Measurements from ENCODE around the gene PEX6.
"Not testable (repeated sequence)": the region's sequence is repeated elsewhere in the genome, so short reads cannot be mapped to it uniquely, and the experiment has no call there.

The PEX6 gene

DNA sequence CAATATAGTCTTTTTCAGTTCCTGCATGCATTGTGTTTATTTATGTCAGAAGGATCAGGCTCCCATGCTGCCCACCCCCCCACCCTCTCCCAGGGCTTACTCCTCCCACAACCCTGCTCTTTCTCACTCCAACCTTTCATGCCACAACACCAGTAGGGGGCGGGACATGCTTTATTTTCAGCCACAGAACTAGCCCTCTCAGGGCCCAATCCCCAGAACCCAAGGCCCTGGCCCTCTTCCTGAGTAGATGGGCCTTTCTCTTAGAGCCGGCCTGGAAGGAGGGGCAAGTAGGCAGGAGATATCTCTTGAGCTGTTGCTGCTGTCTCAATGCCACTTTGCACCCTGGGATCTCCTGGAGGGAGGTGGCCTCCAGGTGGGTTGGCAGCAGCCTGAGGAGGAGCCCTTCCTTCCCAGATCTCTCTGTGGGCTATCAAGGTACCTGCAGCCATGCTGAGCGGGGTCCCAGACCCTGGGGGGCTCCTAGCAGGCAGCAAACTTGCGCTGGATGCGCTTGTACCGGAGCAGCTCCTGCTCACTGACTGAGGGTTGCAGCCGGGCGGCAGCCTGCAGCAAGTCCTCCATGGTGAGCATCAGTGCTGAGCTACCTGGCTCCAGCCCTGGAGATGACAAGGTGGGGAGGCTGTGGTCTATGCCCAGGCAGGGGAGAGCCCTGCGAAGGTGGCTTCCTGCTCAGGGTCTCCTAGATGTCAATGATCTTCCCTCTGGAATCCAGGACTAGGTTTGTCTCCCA is 15.0 kb downstream of the PEX6 start:
- DNase-seq = no peak

DNA sequence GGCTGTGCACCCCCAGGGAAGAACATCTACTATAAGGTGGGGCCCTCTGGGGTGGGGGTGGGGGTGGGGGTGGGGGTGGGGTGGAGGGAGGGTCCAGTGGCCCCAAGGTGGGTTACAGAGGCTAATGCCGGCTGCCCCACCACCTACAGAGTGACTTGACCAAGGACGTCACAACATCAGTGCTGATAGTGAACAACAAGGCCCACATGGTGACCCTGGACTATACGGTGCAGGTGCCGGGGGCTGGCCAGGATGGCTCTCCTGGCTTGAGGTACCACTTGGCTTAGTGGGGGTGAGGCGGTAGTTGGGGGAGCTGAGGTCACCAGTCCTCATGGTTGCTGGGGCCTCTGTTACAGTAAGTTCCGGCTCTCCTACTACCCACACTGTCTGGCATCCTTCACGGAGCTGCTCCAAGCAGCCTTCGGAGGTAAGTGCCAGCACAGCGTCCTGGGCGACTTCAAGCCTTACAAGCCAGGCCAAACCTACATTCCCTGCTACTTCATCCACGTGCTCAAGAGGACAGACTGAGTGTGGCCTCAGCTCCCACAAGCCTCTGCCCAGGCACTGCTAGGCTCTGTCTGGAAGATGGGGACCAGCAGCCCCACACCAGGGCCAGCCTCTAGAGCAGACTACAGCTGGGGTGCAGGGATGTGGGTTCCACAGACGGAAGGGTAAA is 15.7 kb downstream of the PEX6 start:
- no peak for DNase-seq

DNA sequence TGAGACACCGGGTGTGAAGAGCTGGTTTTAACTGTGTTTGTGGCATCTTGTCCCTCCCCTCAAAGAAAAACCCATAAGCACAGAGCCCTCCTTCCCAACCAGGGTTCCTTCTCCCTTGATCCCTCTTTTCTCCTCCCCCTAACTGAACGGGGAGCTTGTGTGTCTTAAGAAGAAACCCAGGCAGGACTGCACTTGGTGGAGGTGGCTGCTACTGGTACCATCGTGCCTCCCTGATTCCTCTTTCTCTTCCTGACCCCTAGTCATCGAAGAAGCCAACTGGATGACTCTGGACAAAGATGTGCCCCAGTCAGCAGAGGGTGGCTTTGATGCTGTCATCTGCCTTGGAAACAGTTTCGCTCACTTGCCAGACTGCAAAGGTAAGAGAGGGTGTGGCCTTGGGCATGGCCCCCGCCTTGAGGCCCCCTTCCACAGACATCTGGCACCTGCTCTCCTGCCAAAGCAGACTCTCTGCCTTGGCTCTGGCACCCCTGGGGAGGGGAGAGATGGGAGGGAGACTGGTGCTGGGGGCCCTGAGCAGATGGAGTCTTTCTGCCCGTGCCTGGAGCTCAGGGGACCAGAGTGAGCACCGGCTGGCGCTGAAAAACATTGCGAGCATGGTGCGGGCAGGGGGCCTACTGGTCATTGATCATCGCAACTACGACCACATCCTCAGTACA is 16.3 kb downstream of the PEX6 start:
- no peak for DNase-seq

DNA sequence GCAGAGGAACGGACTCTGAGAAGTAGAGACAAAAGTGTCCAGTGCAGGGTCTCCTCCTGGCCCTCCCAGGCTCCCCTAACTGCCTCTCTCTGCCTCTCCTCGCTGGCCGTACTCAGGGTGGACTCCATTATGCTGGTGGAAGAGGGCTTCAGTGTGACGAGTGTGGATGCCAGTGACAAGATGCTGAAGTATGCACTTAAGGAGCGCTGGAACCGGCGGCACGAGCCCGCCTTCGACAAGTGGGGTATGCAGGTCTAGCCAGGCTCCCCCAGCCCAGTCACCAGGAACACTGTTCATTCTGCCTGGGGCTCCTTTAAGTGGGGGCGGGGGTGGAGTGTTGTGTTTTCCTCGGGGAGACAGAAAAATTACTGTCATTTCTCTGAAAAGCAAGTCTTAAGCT is 16.9 kb downstream of the PEX6 start:
- DNase-seq = no peak

DNA sequence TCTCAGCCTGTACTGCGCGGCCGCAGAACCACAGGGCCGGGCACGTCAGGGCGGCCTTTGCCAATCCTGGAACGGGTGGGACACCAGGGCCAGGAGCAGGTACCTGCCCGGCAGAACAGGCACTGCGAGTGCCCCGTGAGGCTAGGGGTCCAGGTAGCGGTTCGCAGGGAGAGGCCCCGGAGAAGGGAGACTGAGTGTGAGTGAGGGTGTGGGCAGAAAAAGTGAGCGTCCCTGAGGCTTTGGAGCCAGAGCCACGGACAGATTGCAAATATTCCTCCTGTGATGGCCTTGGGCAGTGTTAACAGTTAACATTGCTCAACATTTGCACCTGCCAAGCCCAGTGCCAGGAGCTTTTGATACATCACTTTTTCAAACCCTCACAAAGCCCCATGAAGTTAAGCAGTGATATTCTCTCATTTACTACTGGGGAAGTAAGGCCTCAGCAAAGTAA is 17.9 kb downstream of the PEX6 start:
- DNase-seq = no peak

DNA sequence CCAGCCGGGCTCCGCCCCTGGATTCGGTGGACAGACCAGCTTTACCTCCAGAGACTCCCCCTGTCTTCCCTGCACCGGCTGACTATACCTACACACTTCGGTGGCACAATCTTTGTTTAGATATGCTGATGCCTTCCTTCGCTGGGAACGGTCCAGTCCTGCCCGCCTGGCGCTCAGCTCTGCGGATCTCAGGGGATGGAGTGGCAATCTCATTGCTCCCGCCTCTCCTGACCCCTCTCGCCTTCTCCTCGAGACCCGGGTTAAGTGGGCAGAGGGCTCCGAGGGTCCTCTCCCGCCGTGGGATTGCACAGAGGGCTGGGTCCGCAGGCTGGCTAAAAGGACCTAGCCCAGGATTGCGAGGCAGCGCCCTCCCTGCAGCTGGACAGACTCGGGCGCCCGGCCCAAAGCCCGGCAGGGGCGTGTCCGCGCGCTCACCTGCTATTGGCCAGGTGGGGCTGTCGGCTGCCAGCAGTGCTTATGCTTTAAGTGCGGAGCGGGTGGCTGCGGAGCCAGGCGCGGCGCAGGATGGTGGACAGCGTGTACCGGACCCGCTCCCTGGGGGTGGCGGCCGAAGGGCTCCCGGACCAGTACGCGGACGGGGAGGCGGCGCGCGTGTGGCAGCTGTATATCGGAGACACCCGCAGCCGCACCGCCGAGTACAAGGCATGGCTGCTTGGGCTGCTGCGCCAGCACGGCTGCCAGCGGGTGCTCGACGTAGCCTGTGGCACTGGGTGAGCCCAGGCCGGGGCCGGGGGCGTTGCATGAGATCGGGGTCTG is 18.6 kb downstream of the PEX6 start, which contains the start of gene GNMT:
TSS of gene GNMT (plus strand) at position 512 of the 777 bp plus-strand sequence. CDS start at position 526, 14 bp downstream.
- peak; percentile 44 for DNase-seq

DNA sequence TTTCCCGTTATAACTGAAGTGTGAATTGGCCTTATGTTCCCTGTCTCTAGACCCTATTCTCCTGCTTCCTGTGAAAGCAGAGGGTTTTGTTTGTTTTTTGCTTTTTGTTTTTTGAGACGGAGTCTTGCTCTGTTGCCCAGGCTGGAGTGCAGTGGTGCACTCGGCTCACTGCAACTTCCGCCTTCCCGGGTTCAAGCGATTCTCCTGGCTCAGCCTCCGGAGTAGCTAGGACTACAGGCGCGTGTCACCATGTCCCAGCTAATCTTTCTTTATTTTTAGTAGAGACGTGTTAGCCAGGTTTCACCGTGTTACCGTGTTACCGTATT is 19.1 kb downstream of the PEX6 start:
- DNase-seq = no peak

DNA sequence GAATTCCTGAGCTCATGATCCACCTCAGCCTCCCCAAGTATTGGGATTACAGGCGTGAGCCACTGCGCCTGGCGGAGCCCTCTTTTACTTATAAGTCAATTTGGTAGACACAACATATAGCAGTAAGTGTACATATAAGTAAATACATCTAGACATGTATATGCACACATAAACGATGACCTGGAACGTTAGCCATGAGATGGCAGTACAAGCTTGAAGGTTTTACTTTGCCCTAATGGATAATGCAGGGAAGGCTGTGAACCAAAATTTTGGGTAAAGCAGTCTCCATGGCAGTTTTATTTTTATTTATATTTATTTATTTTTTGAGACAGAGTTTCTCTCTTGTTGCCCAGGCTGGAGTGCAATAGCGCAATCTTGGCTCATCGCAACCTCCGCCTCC is 20.9 kb downstream of the PEX6 start:
- no peak for DNase-seq

DNA sequence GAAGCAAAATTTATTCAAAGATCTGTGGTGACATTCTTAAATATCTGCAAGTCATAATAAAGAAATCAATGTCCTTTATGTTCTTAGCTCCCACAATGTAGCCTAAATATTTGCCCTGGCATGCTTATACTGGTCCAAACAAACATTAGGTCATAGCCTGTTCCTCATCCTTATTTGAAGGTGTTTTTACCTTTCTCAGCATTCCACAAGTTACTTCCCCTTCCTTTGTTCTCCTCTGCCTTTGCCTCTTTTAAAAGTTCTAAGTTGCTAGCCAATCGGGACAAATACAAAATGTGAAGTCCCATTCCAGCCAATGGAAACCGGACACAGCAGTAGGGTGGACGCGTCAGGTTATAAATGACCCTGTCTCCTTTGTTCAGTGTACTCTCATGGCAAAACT is 24.6 kb downstream of the PEX6 start:
- not testable (repeated sequence) for DNase-seq

DNA sequence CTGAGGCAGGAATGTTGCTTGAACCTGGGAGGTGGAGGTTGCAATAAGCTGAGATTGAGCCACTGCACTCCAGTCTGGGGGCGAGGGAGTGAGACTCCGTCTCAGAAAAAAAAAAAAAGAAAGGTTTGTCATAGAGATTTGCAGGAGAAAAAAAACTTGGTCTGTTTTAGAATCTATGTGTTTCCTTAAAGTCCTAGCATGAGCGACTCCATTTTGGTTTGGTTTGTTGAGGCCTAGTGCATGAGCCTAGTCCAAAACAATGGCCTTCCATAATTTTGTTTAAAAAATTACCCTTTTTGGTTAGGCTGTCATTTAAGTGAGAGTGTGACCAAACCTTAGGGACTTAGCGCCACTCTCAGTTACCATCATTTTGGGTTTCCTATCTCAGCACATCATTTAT is 26.6 kb downstream of the PEX6 start:
- no peak for DNase-seq

DNA sequence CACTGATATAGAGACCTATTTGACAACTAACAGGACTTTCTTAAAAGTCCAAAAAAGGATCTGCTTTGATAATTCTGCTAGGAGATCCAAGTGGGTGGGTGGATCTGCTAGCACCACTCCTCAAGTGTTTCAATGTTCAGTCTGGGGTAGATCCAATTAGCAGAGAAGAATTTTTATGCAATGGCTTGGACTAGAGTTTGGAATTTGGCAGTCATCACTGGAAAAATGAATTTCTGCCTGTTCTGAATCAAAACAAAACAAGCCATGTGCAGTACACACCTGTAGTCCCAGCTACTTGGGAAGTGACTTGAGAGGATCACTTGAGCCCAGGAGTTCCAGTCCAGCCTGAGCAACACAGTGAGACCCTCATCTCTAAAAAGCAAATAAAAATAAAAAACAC is 31.0 kb downstream of the PEX6 start:
- DNase-seq = no peak

DNA sequence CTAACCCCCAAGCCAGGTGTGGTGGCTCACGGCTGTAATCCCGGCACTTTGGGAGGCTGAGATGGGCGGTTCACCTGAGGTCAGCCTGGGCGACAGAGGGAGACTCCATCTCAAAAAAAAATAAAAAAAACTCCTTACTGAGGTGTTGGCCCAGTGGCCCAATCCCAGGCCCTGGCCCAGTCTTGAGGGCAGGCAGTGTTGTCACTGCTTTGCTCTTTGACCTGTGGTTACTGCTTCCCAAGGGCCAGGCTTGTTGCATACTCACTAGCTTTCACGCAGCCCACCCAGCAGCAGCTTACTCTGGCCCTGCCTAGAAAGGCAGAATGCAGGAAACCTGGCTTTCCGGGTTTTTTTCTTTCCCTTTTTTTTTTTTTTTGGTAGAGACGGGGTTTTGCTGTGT is 36.5 kb downstream of the PEX6 start:
- DNase-seq = no peak

DNA sequence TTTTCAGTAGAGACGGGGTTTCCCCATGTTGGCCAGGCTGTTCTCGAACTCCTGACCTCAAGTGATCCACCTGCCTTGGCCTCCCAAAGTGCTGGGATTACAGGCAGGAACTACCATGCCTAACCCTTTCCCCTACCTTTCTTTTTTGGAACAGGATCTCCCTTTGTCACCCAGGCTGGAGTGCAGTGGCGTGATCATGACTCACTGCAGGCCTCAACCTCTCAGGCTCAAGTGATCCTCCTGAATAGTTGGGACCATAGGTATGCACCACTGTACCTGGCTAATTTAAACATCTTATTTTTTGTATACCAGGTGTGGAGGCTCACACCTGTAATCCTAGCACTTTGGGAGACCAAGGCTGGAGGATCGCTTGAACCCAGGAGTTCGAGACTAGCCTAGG is 37.6 kb downstream of the PEX6 start:
- DNase-seq = not testable (repeated sequence)

DNA sequence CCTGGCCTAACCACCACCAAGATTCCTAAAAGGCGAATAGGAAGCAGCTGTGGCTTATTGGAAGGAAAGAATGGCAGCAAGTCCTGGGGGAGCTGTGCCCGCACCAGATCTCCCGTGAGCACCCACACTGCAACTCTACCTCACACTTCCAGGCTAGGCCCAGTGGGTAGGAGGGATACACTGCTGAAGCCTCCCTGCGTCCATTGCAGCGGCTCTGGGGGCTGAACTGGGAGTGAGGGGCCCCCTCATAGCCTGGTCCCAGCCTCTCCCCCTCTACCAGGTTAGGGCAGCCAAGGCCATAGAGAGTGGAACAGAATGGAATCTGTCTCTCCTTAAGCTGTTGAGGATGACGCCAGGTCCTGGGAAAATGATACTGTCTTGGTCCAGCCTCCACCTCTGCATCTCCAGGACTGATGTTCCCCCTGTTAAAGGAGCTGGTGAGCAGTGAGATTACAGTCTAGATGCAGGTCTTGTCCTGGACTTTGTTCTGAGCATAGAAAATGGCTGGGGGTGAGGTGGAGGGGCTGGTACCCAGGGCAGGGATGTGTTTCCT is 38.4 kb downstream of the PEX6 start:
- no peak for DNase-seq

DNA sequence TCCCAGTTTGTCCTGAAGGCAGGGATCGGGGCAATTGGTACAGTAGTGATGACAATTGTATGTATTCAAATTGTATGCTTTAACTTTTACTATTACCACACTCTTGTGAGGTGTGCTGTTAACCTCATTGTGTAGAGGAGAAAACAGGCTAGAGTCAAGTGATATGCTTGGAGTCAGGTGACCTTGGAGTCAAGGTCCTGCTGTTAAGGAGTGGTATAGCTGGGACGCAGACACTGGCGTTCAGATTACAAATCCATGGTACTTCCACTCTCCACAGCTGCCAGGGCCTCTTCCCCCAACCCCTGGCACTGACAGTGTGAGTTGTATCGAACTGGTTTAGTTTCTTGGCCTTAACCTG is 39.2 kb downstream of the PEX6 start:
- no peak for DNase-seq

DNA sequence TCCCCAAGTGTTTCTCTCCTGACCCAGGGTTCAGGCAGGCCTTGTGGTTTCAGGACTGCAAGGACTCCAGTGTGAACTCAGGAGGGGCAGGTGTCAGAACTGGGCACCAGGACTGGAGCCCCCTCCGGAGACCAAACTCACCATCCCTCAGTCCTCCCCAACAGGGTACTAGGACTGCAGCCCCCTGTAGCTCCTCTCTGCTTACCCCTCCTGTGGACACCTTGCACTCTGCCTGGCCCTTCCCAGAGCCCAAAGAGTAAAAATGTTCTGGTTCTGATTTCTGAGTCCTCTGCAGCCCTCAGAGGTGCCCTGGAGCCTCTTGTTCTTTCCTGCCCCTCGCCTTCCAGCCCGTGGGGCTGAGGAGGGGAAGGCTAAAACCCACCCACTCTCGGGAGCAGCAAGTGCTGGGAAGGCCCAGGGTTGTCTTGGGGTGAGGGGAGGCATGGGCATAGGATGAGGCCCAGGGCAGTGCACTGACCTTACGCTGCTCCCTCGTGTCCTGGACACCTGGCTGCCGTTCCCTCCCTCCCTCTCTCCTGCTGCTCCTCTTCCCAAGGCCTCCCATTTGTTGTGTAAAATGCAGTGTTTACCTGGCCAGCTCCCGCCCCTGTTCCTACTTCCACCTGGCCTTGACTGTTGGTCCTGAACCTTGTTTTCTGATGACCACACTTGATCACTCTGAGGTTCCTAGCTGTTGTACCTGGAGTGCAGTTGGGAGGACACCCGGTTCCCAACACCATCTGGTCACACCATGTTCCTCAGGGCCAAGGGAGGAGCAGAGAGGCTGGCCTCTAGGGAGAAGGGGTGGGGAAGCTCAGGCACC is 39.8 kb downstream of the PEX6 start:
- DNase-seq = no peak

DNA sequence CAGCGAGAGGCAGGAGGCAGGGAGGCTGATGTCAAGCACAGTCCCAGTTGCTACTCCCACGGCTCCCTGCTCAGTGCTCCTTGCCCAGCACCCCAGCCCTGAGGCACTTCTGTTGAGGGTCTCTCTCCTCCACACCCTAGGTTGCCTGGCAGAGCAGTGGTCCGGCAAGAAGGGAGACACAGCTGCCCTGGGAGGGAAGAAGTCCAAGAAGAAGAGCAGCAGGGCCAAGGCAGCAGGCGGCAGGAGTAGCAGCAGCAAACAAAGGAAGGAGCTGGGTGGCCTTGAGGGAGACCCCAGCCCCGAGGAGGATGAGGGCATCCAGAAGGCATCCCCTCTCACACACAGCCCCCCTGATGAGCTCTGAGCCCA is 40.6 kb downstream of the PEX6 start:
- no peak for DNase-seq

DNA sequence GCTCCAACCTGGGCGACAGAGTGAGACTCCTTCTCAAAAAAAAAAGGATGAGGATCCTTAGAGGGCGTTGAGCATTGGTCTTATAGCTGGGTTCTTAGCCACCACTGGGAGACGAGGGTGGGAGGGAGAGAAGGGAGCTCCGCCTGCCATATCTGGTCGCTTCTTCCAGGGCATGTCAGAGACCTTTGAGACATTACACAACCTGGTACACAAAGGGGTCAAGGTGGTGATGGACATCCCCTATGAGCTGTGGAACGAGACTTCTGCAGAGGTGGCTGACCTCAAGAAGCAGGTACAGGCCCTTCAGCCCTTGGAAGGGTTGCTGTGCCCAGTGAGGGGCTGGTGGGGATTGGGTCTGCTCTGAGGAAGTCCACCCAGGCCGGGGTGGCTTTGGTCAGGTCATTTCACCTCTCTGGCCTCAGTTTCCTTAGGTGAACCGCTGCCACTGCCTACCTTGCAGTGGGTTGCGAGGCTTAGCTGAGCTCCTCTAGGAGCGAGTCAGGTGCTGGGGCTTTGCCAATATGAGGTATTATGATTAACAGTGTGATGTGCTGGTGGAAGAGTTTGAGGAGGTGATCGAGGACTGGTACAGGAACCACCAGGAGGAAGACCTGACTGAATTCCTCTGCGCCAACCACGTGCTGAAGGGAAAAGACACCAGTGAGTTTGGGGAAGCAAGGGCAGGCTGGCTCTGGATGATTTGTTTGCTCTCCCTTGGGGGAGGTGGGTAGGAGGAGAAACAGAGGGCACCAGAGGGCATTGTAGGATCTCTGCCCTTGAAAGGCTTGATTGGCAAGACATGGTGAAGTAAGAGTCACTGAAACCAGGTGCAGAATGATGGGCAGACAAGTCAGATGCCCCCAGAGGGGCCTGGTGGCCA is 41.2 kb downstream of the PEX6 start:
- no peak for DNase-seq

DNA sequence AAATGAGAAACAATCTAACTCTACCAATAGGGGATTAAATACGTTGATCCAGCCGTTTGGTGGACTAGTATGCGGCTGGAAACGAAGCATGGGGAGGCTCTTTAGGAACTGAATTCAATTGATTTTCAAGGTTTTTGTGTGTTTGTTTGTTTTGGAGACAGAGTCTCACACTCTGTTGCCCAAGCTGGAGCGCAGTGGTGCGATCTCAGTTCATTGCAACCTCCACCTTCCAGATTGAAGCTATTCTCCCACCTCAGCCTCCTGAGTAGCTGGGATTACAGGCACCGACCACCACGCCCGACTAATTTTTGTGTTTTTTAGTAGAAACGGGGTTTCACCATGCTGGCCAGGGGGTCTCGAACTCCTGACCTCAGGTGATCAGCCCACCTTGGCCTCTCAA is 42.6 kb downstream of the PEX6 start:
- DNase-seq = no peak

DNA sequence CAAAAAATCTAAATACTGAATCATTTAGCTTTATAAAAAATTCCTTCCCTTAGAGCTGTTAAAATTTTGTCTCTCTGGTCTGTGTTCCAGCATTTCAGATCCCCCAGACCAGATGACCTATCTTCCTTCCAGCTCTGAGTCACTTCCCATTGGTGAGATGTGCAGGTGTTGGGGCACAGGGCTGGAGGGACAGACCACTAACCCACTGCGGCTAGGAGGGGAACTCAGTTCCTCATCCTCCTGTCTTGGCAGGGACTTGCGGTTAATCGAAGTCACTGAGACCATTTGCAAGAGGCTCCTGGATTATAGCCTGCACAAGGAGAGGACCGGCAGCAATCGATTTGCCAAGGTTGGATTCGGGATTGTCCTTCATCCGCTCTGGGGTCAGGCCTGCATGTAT is 43.7 kb downstream of the PEX6 start:
- no peak for DNase-seq

DNA sequence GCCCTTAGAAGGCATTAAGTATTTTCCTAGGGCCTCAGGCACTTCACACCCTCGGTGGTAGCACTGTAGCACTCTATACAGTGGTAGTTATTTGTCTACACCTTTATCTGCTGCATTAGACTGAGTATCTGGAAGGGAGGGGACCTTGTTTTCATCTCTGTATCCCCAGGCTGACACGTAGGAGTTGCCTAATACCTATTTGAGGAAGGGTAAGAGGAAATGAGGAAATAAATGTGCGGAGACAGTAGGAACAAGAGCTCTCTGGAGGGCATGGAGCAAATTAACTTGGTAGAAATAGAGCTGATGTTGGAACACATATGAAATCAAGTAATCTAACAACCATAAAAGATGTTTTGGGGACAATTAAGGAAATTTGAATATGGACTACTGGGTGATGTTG is 45.8 kb downstream of the PEX6 start:
- no peak for DNase-seq
